Measurements from ENCODE around the gene SEL1L3. TPM values are rescaled to one million over a fixed set of nuclear protein-coding genes. Genes with fewer than 3 reads are reported as not detected.
A peak's percentile ranks its signal among the peaks of the same experiment; 100 is the strongest.

Gene SEL1L3
- total and polyA plus RNA-seq, 9 of the 15 experiments (the other 6 are each of a cell fraction or from before 2014, with no cell fraction given) = 10.0 to 44.3 (median 21.6) TPM

GRCh38 chr4:25801594-25801993 lies 61.2 kb downstream of the SEL1L3 start:
- Histone ChIP-seq H3K9me1 (ENCODE audit: control insufficient read depth, insufficient read depth, low read length) (peaks cover 4% of the 10 kb centered on the region), H3K4me1 (replicated peaks in 1 of 2; ENCODE audit: control insufficient read depth in 2 of 2, insufficient read depth in 2 of 2, low read length in 2 of 2) (no peaks in the 10 kb centered on the region), H3K27me3 (ENCODE audit: control insufficient read depth in 2 of 2, insufficient read depth in 2 of 2, low read length in 2 of 2) (no peaks in the 10 kb centered on the region), H3K36me3 (ENCODE audit: control insufficient read depth, insufficient read depth, low read length) (peaks cover 21% of the 10 kb centered on the region; the same call in 2 of the 3 replicates), H3K9ac (ENCODE audit: insufficient read depth in 1 of 2, low read depth in 2 of 2, low read length in 2 of 2) (no peak overlapping the region), H2AFZ (ENCODE audit: low read depth, low read length) (no peak overlapping the region), H3K9me3 (replicated peaks; ENCODE audit: control insufficient read depth, insufficient read depth, low read depth, low read length) (no peaks in the 10 kb centered on the region), H4K20me1 (replicated peaks; ENCODE audit: control insufficient read depth, insufficient read depth, low read length) (no peaks in the 10 kb centered on the region), H3K79me2 (ENCODE audit: control insufficient read depth, insufficient read depth, low read length) (no peaks in the 10 kb centered on the region), H3K4me2 (ENCODE audit: insufficient read depth, low read length) (no peak overlapping the region), H3K4me3 (no peak overlapping the region), H3K27ac (ENCODE audit: extremely low read depth, low read depth, low read length) (no peak overlapping the region)
- in situ Hi-C loops (cut with MboI) (no loop called here), intact Hi-C loops (cut with micrococcal nuclease) (no loop called here)
- TF ChIP-seq KLF6 (CRISPR knock-in tag; IDR thresholded peaks at IDR 0.05; ENCODE audit: borderline replicate concordance) = no peak
- no peak for TF ChIP-seq HNRNPK (IDR thresholded peaks at IDR 0.05; ENCODE audit: low read depth, low read length, poor library complexity, severe bottlenecking)
- no peak for TF ChIP-seq ILK (tag; IDR thresholded peaks at IDR 0.05; ENCODE audit: borderline replicate concordance, low read depth)
- no peak for TF ChIP-seq MEF2A (IDR thresholded peaks at IDR 0.05; ENCODE audit: control insufficient read depth, low read depth, low read length)
- TF ChIP-seq ZNF668 (CRISPR knock-in tag; IDR thresholded peaks at IDR 0.05) = no peak
- no peak for TF ChIP-seq MECOM (CRISPR knock-in tag; IDR thresholded peaks at IDR 0.05)
- no peak for TF ChIP-seq NBN (IDR thresholded peaks at IDR 0.05; ENCODE audit: low read depth)
- no peak for TF ChIP-seq MIER1 (IDR thresholded peaks at IDR 0.05; ENCODE audit: low read depth)
- TF ChIP-seq NR4A1 (CRISPR knock-in tag; IDR thresholded peaks at IDR 0.05) = no peak
- no peak for TF ChIP-seq NR4A1 (tag; IDR thresholded peaks at IDR 0.05)
- TF ChIP-seq ESRRB (CRISPR knock-in tag; IDR thresholded peaks at IDR 0.05; ENCODE audit: borderline replicate concordance) = no peak
- TF ChIP-seq ESRRA (IDR thresholded peaks at IDR 0.05; ENCODE audit: borderline replicate concordance, low read depth) = no peak
- no peak for TF ChIP-seq ZNF253 (CRISPR knock-in tag; conservative IDR thresholded peaks at IDR 0.05)
- no peak for TF ChIP-seq CEBPG (CRISPR knock-in tag; IDR thresholded peaks at IDR 0.05)
- TF ChIP-seq CEBPG (tag; conservative IDR thresholded peaks at IDR 0.05 in 1 of 2, IDR thresholded peaks at IDR 0.05 in 1 of 2) = no peak
- TF ChIP-seq HDAC6 (IDR thresholded peaks at IDR 0.05; ENCODE audit: low read depth, low read length) = no peak
- TF ChIP-seq EP300 (IDR thresholded peaks at IDR 0.05; ENCODE audit: low read length) = no peak
- ATAC-seq (peak; percentile 59), FAIRE-seq (peak; percentile 29), DNase-seq (ENCODE audit: extremely low read depth in 1 of 4, low spot score in 3 of 4) (peak in 1 of 4 experiments; percentile 8)
- POLR2A ChIA-PET = interaction anchor here (0.8 to 1.1 kb wide), 3 partner anchors 11 to 152 kb away, joined by 3 to 4 read pairs (median 3); no protein-coding TSS in a partner anchor
- BruUV-seq (replicated peaks) = no TSS peak
- CTCF ChIA-PET (ENCODE audit: low intra/inter-chr PET ratio) = no interaction called here
